Measurements from ENCODE around the gene SLC22A1. TPM values are rescaled to one million over a fixed set of nuclear protein-coding genes. Genes with fewer than 3 reads are reported as not detected.

The SLC22A1 gene
- total RNA-seq, 1 experiment from 2014 or later, result 0.98 TPM

DNA sequence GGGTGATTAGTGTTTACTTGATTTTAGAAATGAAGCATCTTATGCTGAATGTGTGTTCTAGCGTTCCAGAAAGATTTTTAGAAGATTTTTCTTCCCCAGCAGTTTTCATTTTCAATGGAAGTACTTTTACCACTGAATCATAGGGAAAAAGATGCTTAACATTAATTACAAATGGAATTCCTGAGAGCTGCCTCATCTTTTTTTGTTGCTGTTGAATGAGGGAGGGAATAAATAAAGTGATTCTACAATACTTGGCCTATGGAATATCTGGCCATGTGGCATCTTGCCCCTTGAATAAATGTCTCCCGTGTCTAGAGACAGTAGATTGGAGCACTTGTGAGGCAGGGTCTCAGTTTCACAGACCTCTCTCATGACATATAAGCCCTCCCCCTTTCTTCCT lies 44.1 kb upstream of the SLC22A1 start:
- H3K4me1 ChIP-seq (ENCODE audit: control insufficient read depth, insufficient read depth, low read length), result no peaks in the 10 kb centered on the region
- TF ChIP-seq, protein P1, sequence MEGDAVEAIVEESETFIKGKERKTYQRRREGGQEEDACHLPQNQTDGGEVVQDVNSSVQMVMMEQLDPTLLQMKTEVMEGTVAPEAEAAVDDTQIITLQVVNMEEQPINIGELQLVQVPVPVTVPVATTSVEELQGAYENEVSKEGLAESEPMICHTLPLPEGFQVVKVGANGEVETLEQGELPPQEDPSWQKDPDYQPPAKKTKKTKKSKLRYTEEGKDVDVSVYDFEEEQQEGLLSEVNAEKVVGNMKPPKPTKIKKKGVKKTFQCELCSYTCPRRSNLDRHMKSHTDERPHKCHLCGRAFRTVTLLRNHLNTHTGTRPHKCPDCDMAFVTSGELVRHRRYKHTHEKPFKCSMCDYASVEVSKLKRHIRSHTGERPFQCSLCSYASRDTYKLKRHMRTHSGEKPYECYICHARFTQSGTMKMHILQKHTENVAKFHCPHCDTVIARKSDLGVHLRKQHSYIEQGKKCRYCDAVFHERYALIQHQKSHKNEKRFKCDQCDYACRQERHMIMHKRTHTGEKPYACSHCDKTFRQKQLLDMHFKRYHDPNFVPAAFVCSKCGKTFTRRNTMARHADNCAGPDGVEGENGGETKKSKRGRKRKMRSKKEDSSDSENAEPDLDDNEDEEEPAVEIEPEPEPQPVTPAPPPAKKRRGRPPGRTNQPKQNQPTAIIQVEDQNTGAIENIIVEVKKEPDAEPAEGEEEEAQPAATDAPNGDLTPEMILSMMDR (IDR thresholded peaks at IDR 0.05), result no peak
- TF ChIP-seq, protein P2, sequence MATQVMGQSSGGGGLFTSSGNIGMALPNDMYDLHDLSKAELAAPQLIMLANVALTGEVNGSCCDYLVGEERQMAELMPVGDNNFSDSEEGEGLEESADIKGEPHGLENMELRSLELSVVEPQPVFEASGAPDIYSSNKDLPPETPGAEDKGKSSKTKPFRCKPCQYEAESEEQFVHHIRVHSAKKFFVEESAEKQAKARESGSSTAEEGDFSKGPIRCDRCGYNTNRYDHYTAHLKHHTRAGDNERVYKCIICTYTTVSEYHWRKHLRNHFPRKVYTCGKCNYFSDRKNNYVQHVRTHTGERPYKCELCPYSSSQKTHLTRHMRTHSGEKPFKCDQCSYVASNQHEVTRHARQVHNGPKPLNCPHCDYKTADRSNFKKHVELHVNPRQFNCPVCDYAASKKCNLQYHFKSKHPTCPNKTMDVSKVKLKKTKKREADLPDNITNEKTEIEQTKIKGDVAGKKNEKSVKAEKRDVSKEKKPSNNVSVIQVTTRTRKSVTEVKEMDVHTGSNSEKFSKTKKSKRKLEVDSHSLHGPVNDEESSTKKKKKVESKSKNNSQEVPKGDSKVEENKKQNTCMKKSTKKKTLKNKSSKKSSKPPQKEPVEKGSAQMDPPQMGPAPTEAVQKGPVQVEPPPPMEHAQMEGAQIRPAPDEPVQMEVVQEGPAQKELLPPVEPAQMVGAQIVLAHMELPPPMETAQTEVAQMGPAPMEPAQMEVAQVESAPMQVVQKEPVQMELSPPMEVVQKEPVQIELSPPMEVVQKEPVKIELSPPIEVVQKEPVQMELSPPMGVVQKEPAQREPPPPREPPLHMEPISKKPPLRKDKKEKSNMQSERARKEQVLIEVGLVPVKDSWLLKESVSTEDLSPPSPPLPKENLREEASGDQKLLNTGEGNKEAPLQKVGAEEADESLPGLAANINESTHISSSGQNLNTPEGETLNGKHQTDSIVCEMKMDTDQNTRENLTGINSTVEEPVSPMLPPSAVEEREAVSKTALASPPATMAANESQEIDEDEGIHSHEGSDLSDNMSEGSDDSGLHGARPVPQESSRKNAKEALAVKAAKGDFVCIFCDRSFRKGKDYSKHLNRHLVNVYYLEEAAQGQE (IDR thresholded peaks at IDR 0.05; ENCODE audit: insufficient read depth in 1 of 2, low read depth in 2 of 2, low read length in 1 of 2), result no peak
- no peak for TF ChIP-seq SIN3A (IDR thresholded peaks at IDR 0.05; ENCODE audit: borderline replicate concordance, insufficient read depth, low read depth, low read length)
- TF ChIP-seq TCF7L2 (IDR thresholded peaks at IDR 0.05; ENCODE audit: low read depth, low read length), result no peak
- TF ChIP-seq POLR2AphosphoS5 (IDR thresholded peaks at IDR 0.05; ENCODE audit: low read depth, low read length), result no peak
- H3K9me3 ChIP-seq (ENCODE audit: control insufficient read depth, insufficient read depth, low read depth, low read length), result no peaks in the 10 kb centered on the region
- DNase-seq (ENCODE audit: low read depth, low spot score) (no peak), ATAC-seq (no peak)
- no TSS peak for BruUV-seq (replicated peaks)
- no peaks in the 10 kb centered on the region for H3K27me3 ChIP-seq (ENCODE audit: control insufficient read depth, insufficient read depth, low read length)
- H3K36me3 ChIP-seq (ENCODE audit: control insufficient read depth, insufficient read depth, low read length), result peaks cover 5% of the 10 kb centered on the region; the same call in 1 of the 2 replicates
- in situ Hi-C loops (cut with HindIII; ENCODE audit: low pct_unique_long_range_greater_than_20kb, low sequenced_read_pairs) (no loop called here), intact Hi-C loops (cut with micrococcal nuclease; ENCODE audit: unreplicated experiment) (no loop called here)
- ChIA-PET CTCF (interaction anchor here (0.6 kb wide), 2 partner anchors 49 to 96 kb away, joined by 3 to 5 read pairs; no protein-coding TSS in a partner anchor), POLR2A (no interaction called here)
- H3K4me3 ChIP-seq (ENCODE audit: low read depth in 2 of 2, low read length in 2 of 2), result no peak overlapping the region
- no peak overlapping the region for H3K27ac ChIP-seq (ENCODE audit: low read length)

DNA sequence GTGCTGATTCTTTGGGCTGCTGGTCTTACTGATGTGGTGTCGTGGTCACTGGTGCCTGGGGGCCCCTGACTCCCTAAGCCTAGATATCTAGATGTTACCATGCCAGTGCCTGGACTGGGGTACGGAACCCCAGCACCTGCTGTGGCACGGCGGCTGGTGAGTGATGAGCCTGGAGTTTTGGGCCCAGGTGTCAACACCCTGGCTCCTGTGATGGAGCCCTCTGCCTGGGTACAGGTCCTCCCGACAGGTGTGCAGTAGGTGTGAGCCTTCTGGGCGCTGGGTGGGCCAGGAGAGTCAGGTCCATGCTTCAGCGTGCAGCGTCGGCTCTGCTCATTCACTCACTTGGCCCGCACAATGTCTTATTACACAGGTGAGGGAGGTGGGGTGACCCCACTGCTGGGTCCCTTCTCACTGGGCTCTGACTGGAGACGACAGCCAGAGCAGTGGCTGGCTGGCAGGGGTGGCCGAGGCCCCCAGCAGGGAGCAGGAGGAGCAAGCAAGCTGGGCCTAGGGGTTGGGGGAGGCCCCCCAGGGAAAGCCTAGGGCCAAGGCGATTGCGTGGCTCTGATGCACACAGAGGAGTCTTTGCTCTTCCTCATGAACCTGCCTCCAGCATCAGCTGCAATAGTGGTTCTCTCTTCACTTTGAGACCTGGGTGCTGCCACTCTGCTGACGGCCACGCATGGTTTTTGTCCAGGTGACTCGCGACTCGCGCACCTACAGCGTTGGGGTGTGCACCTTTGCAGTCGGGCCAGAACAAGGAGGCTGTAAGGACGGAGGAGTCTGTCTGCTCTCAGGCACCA lies 42.5 kb upstream of the SLC22A1 start:
- ATAC-seq (no peak), DNase-seq (ENCODE audit: low read depth, low spot score) (no peak)
- TF ChIP-seq, protein P1 (IDR thresholded peaks at IDR 0.05), result no peak
- TF ChIP-seq SIN3A (IDR thresholded peaks at IDR 0.05; ENCODE audit: borderline replicate concordance, insufficient read depth, low read depth, low read length) (no peak), TCF7L2 (IDR thresholded peaks at IDR 0.05; ENCODE audit: low read depth, low read length) (no peak), POLR2AphosphoS5 (IDR thresholded peaks at IDR 0.05; ENCODE audit: low read depth, low read length) (no peak)
- TF ChIP-seq, protein P2 (IDR thresholded peaks at IDR 0.05; ENCODE audit: insufficient read depth in 1 of 2, low read depth in 2 of 2, low read length in 1 of 2), result no peak
- Histone ChIP-seq H3K4me1 (ENCODE audit: control insufficient read depth, insufficient read depth, low read length) (no peaks in the 10 kb centered on the region), H3K27me3 (ENCODE audit: control insufficient read depth, insufficient read depth, low read length) (no peaks in the 10 kb centered on the region), H3K9me3 (ENCODE audit: control insufficient read depth, insufficient read depth, low read depth, low read length) (no peaks in the 10 kb centered on the region), H3K4me3 (ENCODE audit: low read depth in 2 of 2, low read length in 2 of 2) (no peak overlapping the region), H3K27ac (ENCODE audit: low read length) (no peak overlapping the region), H3K36me3 (ENCODE audit: control insufficient read depth, insufficient read depth, low read length) (peaks cover 3% of the 10 kb centered on the region; the same call in 1 of the 2 replicates)
- CTCF ChIA-PET, result no interaction called here
- POLR2A ChIA-PET, result no interaction called here
- BruUV-seq (replicated peaks), result no TSS peak
- intact Hi-C loops (cut with micrococcal nuclease; ENCODE audit: unreplicated experiment) (no loop called here), in situ Hi-C loops (cut with HindIII; ENCODE audit: low pct_unique_long_range_greater_than_20kb, low sequenced_read_pairs) (no loop called here)

Data from Panc1 (cell line).